PC-9 (cell line): ENCODE results near the gene ARHGAP32. TPM values are rescaled to one million over a fixed set of nuclear protein-coding genes. Genes with fewer than 3 reads are reported as not detected.

ENCODE experiments used
- BruUV-seq: library from RNA; stranded (reverse); fragments of 400-500 nt; replicated peaks from 2 replicates; lab custom pipeline; 2021; lab: Mats Ljungman, UMichigan
- CTCF ChIA-PET: fragments of 300-600 bp; sonication (Branson Sonifier 250); formaldehyde crosslinking; loops from one replicate; lab custom pipeline; 2022; ENCODE audit warnings: antibody characterized with exemption; lab: Charles Lee
- POLR2A ChIA-PET: fragments of 300-600 bp; sonication (Branson Sonifier 250); formaldehyde crosslinking; loops from one replicate; lab custom pipeline; 2022; ENCODE audit warnings: antibody characterized with exemption; ENCODE audit not compliant: unreplicated experiment; lab: Charles Lee
- DNase-seq, 2 experiments: peaks; one replicate each; pipeline versions ENCODE4 v3.0.0 to v3.0.0-alpha.2; 2015 to 2022; ENCODE audit warnings: mixed read lengths in 1 of 2
- H2AFZ ChIP-seq: fragments of 200-600 bp; sonication (generic); 2 replicates; pipeline ENCODE4 v1.8.1; 2017; ENCODE audit warnings: antibody characterized with exemption
- H3F3A ChIP-seq: fragments of 200-600 bp; sonication (generic); 2 replicates; pipeline ENCODE4 v1.8.1; 2017; ENCODE audit warnings: antibody characterized with exemption, mild to moderate bottlenecking, low read depth; ENCODE audit not compliant: insufficient read depth
- H3K27ac ChIP-seq: fragments of 200-600 bp; sonication (generic); 2 replicates; pipeline ENCODE4 v1.6.1; 2016; ENCODE audit warnings: mixed run types
- H3K27me3 ChIP-seq: fragments of 200-600 bp; sonication (generic); 2 replicates; pipeline ENCODE4 v1.6.1; 2016; ENCODE audit warnings: low read depth, mixed run types; ENCODE audit not compliant: insufficient read depth
- H3K36me3 ChIP-seq: fragments of 200-600 bp; sonication (generic); 2 replicates; pipeline ENCODE4 v1.6.1; 2016; ENCODE audit warnings: low read depth, mixed run types
- H3K4me1 ChIP-seq: fragments of 200-600 bp; sonication (generic); replicated peaks from 2 replicates; pipeline ENCODE4 v1.6.1; 2016; ENCODE audit warnings: mixed run types; ENCODE audit not compliant: insufficient read depth
- H3K4me2 ChIP-seq: fragments of 200-600 bp; sonication (generic); 2 replicates; pipeline ENCODE4 v1.6.1; 2017; ENCODE audit warnings: mixed run types
- H3K4me3 ChIP-seq: fragments of 200-600 bp; sonication (generic); 2 replicates; pipeline ENCODE4 v1.6.1; 2016; ENCODE audit warnings: mixed run types
- H3K79me2 ChIP-seq: fragments of 200-600 bp; sonication (generic); 2 replicates; pipeline ENCODE4 v1.6.1; 2017; ENCODE audit warnings: low read depth, mixed run types
- H3K9me2 ChIP-seq: fragments of 200-600 bp; sonication (generic); 2 replicates; pipeline ENCODE4 v1.8.1; 2017; ENCODE audit warnings: mild to moderate bottlenecking; ENCODE audit not compliant: insufficient read depth
- H3K9me3 ChIP-seq: fragments of 200-600 bp; sonication (generic); 2 replicates; pipeline ENCODE4 v1.8.1; 2016; ENCODE audit warnings: low read depth; ENCODE audit not compliant: insufficient read depth
- H4K20me1 ChIP-seq: fragments of 200-600 bp; sonication (generic); 2 replicates; pipeline ENCODE4 v1.8.1; 2017; ENCODE audit not compliant: insufficient read depth
- EZH2 ChIP-seq: fragments of 200-600 bp; sonication (generic); IDR thresholded peaks from 2 replicates; pipeline ENCODE4 v1.8.0; 2017; ENCODE audit warnings: antibody characterized with exemption, low read depth
- intact Hi-C: fragments of 100-400 bp; cut with micrococcal nuclease; formaldehyde crosslinking; loops from one replicate; pipeline ENCODE4 v1.10.0; 2022; ENCODE audit not compliant: unreplicated experiment
- total RNA-seq: library from RNA; stranded (reverse); gene quantifications from 2 replicates; pipeline ENCODE4 v1.2.3, GENCODE V29; 2021
- TF ChIP-seq, protein P1 (sequence below): fragments of 200-600 bp; sonication (generic); conservative IDR thresholded peaks from 2 replicates; pipeline ENCODE4 v1.6.1; 2017; ENCODE audit warnings: mixed run types, antibody characterized with exemption, mild to moderate bottlenecking, moderate library complexity

Gene ARHGAP32
- total RNA-seq, 1 experiment from 2014 or later, result 35.1 TPM

DNA sequence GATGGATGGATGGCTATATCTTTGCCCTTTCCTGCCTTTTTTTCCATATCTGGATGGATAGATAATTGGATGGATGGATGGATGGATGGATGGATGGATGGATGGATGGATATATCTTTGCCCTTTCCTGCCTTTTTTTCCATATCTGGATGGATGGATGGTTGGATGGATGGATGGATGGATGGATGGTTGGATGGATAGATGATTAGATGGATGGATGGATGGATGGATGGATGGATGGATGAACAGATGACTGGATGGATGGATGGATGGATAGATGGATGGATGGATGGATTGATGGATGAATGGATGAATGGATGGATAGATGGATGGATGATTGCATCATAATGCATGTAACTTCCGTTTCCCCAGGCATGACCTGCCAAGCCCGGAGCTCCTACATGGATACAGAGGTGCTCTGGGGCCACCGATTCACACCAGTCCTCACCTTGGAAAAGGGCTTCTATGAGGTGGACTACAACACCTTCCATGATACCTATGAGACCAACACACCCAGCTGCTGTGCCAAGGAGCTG is 276.0 kb downstream of the ARHGAP32 start:
- Histone ChIP-seq H2AFZ (no peak overlapping the region), H3K9me2 (no peaks in the 10 kb centered on the region), H3K27me3 (peaks cover 35% of the 10 kb centered on the region), H3K4me2 (no peak overlapping the region), H3F3A (no peaks in the 10 kb centered on the region), H4K20me1 (no peaks in the 10 kb centered on the region), H3K4me1 (no peaks in the 10 kb centered on the region), H3K9me3 (no peaks in the 10 kb centered on the region), H3K27ac (no peak overlapping the region), H3K79me2 (no peaks in the 10 kb centered on the region), H3K4me3 (no peak overlapping the region), H3K36me3 (no peaks in the 10 kb centered on the region)
- BruUV-seq, result no TSS peak
- POLR2A ChIA-PET, result no interaction called here
- intact Hi-C loops, result no loop called here
- TF ChIP-seq, protein P1, sequence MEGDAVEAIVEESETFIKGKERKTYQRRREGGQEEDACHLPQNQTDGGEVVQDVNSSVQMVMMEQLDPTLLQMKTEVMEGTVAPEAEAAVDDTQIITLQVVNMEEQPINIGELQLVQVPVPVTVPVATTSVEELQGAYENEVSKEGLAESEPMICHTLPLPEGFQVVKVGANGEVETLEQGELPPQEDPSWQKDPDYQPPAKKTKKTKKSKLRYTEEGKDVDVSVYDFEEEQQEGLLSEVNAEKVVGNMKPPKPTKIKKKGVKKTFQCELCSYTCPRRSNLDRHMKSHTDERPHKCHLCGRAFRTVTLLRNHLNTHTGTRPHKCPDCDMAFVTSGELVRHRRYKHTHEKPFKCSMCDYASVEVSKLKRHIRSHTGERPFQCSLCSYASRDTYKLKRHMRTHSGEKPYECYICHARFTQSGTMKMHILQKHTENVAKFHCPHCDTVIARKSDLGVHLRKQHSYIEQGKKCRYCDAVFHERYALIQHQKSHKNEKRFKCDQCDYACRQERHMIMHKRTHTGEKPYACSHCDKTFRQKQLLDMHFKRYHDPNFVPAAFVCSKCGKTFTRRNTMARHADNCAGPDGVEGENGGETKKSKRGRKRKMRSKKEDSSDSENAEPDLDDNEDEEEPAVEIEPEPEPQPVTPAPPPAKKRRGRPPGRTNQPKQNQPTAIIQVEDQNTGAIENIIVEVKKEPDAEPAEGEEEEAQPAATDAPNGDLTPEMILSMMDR, result no peak
- no peak for TF ChIP-seq EZH2
- CTCF ChIA-PET, result no interaction called here
- DNase-seq, result no peak

DNA sequence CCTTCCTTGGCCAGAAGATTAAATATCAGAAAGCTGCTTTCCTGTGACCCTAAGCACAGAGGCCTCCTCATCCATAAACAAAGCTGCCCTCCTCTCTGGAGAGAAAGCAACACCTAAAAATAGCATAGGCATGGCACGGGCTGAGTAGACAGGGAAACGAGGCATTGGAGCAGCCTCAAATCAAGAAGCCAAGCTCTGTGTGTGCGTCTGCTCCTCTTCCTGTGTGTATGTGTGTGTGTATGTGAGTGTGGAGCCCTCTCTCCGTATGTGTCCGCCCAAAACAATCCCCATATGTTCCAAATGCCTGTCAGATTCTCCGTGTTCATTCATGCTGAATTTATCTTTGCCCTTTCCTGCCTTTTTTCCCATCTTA is 277.0 kb downstream of the ARHGAP32 start:
- POLR2A ChIA-PET, result no interaction called here
- no TSS peak for BruUV-seq
- CTCF ChIA-PET, result no interaction called here

More for the DNA sequence above, 277.0 kb downstream of the ARHGAP32 start:
- DNase-seq, result no peak
- no peaks in the 10 kb centered on the region for H3F3A ChIP-seq
- H3K9me3 ChIP-seq, result no peaks in the 10 kb centered on the region
- no peaks in the 10 kb centered on the region for H3K4me1 ChIP-seq
- intact Hi-C loops, result no loop called here
- H3K9me2 ChIP-seq, result no peaks in the 10 kb centered on the region
- H3K27me3 ChIP-seq, result peaks cover 28% of the 10 kb centered on the region; the same call in 1 of the 2 replicates
- H3K4me2 ChIP-seq, result no peak overlapping the region
- no peak overlapping the region for H2AFZ ChIP-seq
- no peaks in the 10 kb centered on the region for H4K20me1 ChIP-seq
- H3K36me3 ChIP-seq, result no peaks in the 10 kb centered on the region
- H3K79me2 ChIP-seq, result no peaks in the 10 kb centered on the region
- H3K4me3 ChIP-seq, result no peak overlapping the region
- TF ChIP-seq EZH2, result no peak
- TF ChIP-seq, protein P1, result no peak
- H3K27ac ChIP-seq, result no peak overlapping the region

Other genes with a start within 250 kb of the ARHGAP32 start
- gene TP53AIP1, start 249.5 kb downstream of the ARHGAP32 start, total RNA-seq, result not detected in 2 replicates
- gene BARX2, start 183.5 kb upstream of the ARHGAP32 start, total RNA-seq, result 13.4 and 16.5 TPM in 2 replicates